ENCODE results near the gene MTHFD2. TPM values are rescaled to one million over a fixed set of nuclear protein-coding genes. Genes with fewer than 3 reads are reported as not detected.

The MTHFD2 gene
- polyA plus RNA-seq, 1 of the 3 experiments (the other 2 are of a cell fraction) = 68.6 TPM

DNA sequence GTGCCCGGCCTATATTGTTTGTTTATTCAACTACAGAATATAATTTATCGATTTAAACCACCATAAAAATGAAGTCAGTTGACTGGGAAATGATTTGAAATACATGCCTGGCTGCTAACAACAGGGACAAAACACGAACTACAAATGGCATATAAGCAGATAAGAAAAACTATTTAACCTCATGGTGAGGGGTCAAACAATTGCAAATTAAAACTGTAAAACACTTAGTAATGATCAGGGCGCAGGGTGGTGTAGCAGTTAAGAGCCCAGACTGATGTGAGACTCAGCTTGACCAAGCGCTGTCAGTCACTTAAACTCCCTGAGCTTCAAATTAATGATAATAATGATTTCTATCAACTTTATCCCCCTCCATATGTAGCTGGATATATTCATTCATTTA, 6.7 kb downstream of the MTHFD2 start:
- Histone ChIP-seq H3K79me2 (ENCODE audit: insufficient read depth) (peaks cover 88% of the 10 kb centered on the region), H4K20me1 (ENCODE audit: insufficient read depth) (peaks cover 88% of the 10 kb centered on the region), H3K9me2 (no peaks in the 10 kb centered on the region), H3K4me2 (no peak overlapping the region), H2AFZ (ENCODE audit: low read depth) (no peak overlapping the region), H3K4me3 (ENCODE audit: low read depth in 2 of 2, low read length in 1 of 2) (no peak overlapping the region), H3K36me3 (replicated peaks in 1 of 2; ENCODE audit: control insufficient read depth in 1 of 2, insufficient read depth in 2 of 2, low read length in 1 of 2) (peaks cover 11 to 55% of the 10 kb centered on the region in 2 experiments), H3K4me1 (ENCODE audit: control insufficient read depth in 1 of 2, insufficient read depth in 2 of 2, low read depth in 1 of 2, low read length in 1 of 2) (peaks cover 3 to 22% of the 10 kb centered on the region in 2 experiments; a peak in 3 of 4 replicates), H3K27ac (ENCODE audit: low read depth in 2 of 2, low read length in 1 of 2) (no peak overlapping the region), H3K9me3 (no peaks in the 10 kb centered on the region), H3F3A (replicated peaks; ENCODE audit: insufficient read depth) (no peaks in the 10 kb centered on the region), H3K27me3 (ENCODE audit: insufficient read depth) (no peaks in the 10 kb centered on the region), H3K9ac (no peak overlapping the region)
- TF ChIP-seq TEAD4 (IDR thresholded peaks at IDR 0.05; ENCODE audit: borderline replicate concordance, insufficient read depth) (no peak), RFX5 (IDR thresholded peaks at IDR 0.05; ENCODE audit: low read length) (no peak), TCF12 (IDR thresholded peaks at IDR 0.05) (no peak), YY1 (IDR thresholded peaks at IDR 0.05; ENCODE audit: low read depth) (no peak), CHD2 (IDR thresholded peaks at IDR 0.05; ENCODE audit: low read length, partially characterized antibody) (no peak), JUND (IDR thresholded peaks at IDR 0.05) (no peak), GATA2 (CRISPR knock-in tag; IDR thresholded peaks at IDR 0.05) (no peak)
- ChIA-PET CTCF (interaction anchor here (1.2 kb wide), 1 partner anchor 187 kb away, joined by 3 read pairs; no protein-coding TSS in a partner anchor), POLR2A (no interaction called here)
- no peak for DNase-seq
- 91% methylated on average over 5 of the region's 5 CpGs for WGBS (ENCODE audit: low lambda C conversion rate)

DNA sequence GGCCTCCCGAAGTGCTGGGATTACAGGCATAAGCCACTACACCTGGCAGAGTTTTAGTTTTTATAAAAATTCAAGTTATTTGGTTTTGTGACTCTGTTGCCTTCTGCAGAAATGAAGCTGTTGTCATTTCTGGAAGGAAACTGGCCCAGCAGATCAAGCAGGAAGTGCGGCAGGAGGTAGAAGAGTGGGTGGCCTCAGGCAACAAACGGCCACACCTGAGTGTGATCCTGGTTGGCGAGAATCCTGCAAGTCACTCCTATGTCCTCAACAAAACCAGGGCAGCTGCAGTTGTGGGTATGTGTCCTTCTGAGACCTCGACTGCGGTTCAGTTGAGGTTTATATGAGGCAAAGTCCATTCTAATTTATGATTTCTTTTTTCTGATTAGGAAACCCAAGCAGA, 7.2 kb downstream of the MTHFD2 start:
- Histone ChIP-seq H3K4me1 (ENCODE audit: control insufficient read depth in 1 of 2, insufficient read depth in 2 of 2, low read depth in 1 of 2, low read length in 1 of 2) (peaks cover 0 to 18% of the 10 kb centered on the region in 2 experiments; a peak in 3 of 4 replicates), H2AFZ (ENCODE audit: low read depth) (no peak overlapping the region), H3K79me2 (ENCODE audit: insufficient read depth) (peaks cover 83% of the 10 kb centered on the region), H3K4me3 (ENCODE audit: low read depth in 2 of 2, low read length in 1 of 2) (no peak overlapping the region), H3K4me2 (no peak overlapping the region), H3K9ac (no peak overlapping the region), H3K9me2 (no peaks in the 10 kb centered on the region), H4K20me1 (ENCODE audit: insufficient read depth) (peaks cover 84% of the 10 kb centered on the region), H3K9me3 (no peaks in the 10 kb centered on the region), H3K27ac (ENCODE audit: low read depth in 2 of 2, low read length in 1 of 2) (no peak overlapping the region; a peak in 1 of 4 replicates), H3K36me3 (replicated peaks in 1 of 2; ENCODE audit: control insufficient read depth in 1 of 2, insufficient read depth in 2 of 2, low read length in 1 of 2) (peaks cover 13 to 59% of the 10 kb centered on the region in 2 experiments), H3K27me3 (ENCODE audit: insufficient read depth) (no peaks in the 10 kb centered on the region), H3F3A (replicated peaks; ENCODE audit: insufficient read depth) (no peaks in the 10 kb centered on the region)
- WGBS (ENCODE audit: low lambda C conversion rate) = 90% methylated on average over 6 of the region's 6 CpGs
- ChIA-PET POLR2A (interaction anchor here (0.6 kb wide), 1 partner anchor 213 kb away, joined by 3 read pairs; no protein-coding TSS in a partner anchor), CTCF (interaction anchor here (0.8 to 1.2 kb wide), 2 partner anchors 68 to 186 kb away, joined by 3 to 4 read pairs; no protein-coding TSS in a partner anchor)
- no peak for DNase-seq
- TF ChIP-seq NRF1 (IDR thresholded peaks at IDR 0.05; ENCODE audit: low read depth, low read length) = no peak
- no peak for TF ChIP-seq USF2 (IDR thresholded peaks at IDR 0.05; ENCODE audit: borderline replicate concordance, low read depth, low read length)
- TF ChIP-seq JUND (IDR thresholded peaks at IDR 0.05) = no peak
- no peak for TF ChIP-seq EZH2phosphoT487 (IDR thresholded peaks at IDR 0.05; ENCODE audit: borderline replicate concordance, low read depth)
- no peak for TF ChIP-seq USF1 (IDR thresholded peaks at IDR 0.05; ENCODE audit: borderline replicate concordance, low read depth)
- TF ChIP-seq FOSL2 (IDR thresholded peaks at IDR 0.05; ENCODE audit: borderline replicate concordance, low read depth) = no peak
